ENCODE data around the gene SUPT5H.

DNA sequence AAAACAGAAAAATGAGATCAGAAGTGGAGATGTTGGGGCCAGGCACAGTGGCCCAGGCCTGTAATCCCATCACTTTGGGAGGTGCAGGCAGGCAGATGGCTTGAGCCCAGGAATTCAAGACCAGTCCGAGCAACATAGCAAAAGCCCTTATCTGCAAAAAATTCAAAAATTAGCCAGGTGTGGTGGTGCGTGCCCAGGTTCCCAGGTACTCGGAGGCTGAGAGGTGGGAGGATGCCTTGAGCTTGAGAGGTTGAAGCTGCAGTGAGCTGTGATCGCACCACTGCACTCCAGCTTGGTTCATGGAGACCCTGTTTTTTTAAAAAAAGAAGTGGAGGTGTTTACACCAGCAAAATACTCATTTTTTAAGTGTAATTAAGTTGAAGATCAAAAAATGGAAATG, 45.3 kb upstream of the SUPT5H start:
- TF ChIP-seq, protein P1, sequence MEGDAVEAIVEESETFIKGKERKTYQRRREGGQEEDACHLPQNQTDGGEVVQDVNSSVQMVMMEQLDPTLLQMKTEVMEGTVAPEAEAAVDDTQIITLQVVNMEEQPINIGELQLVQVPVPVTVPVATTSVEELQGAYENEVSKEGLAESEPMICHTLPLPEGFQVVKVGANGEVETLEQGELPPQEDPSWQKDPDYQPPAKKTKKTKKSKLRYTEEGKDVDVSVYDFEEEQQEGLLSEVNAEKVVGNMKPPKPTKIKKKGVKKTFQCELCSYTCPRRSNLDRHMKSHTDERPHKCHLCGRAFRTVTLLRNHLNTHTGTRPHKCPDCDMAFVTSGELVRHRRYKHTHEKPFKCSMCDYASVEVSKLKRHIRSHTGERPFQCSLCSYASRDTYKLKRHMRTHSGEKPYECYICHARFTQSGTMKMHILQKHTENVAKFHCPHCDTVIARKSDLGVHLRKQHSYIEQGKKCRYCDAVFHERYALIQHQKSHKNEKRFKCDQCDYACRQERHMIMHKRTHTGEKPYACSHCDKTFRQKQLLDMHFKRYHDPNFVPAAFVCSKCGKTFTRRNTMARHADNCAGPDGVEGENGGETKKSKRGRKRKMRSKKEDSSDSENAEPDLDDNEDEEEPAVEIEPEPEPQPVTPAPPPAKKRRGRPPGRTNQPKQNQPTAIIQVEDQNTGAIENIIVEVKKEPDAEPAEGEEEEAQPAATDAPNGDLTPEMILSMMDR (IDR thresholded peaks at IDR 0.05) = no peak
- no peak for TF ChIP-seq POLR2A (IDR thresholded peaks at IDR 0.05; ENCODE audit: low read depth)
